Measurements from ENCODE around the gene B4GALT5.

DNA sequence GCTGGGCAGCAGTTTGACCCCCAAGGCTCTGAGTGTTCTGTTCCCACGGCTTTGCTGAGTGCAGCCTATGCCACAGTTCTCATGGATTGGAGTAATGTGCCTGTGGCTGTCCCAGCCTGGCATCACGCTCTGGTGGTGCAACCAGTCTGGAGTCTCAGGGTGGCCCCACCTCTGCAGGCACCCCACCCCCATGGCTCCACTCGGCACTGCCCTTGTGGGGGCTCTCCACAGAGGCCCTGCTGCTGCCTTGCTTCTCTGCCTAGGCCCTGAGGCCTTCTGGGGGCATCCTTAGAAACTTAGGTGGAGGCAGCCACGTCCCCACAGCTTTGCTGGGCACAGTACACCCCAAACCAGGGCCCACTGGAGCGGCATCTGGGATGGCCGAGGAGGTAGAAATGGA lies 25.4 kb upstream of the B4GALT5 start:
- TF ChIP-seq, protein P1, sequence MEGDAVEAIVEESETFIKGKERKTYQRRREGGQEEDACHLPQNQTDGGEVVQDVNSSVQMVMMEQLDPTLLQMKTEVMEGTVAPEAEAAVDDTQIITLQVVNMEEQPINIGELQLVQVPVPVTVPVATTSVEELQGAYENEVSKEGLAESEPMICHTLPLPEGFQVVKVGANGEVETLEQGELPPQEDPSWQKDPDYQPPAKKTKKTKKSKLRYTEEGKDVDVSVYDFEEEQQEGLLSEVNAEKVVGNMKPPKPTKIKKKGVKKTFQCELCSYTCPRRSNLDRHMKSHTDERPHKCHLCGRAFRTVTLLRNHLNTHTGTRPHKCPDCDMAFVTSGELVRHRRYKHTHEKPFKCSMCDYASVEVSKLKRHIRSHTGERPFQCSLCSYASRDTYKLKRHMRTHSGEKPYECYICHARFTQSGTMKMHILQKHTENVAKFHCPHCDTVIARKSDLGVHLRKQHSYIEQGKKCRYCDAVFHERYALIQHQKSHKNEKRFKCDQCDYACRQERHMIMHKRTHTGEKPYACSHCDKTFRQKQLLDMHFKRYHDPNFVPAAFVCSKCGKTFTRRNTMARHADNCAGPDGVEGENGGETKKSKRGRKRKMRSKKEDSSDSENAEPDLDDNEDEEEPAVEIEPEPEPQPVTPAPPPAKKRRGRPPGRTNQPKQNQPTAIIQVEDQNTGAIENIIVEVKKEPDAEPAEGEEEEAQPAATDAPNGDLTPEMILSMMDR (conservative IDR thresholded peaks at IDR 0.05 in 1 of 2, IDR thresholded peaks at IDR 0.05 in 1 of 2; ENCODE audit: extremely low read depth in 1 of 2, insufficient read depth in 1 of 2, low read depth in 1 of 2, low read length in 2 of 2) = no peak
- TF ChIP-seq EZH2 (IDR thresholded peaks at IDR 0.05; ENCODE audit: borderline replicate concordance, low read length) = no peak
